ENCODE measurements around the gene CEACAM19. TPM values are rescaled to one million over a fixed set of nuclear protein-coding genes. Genes with fewer than 3 reads are reported as not detected.
A peak's percentile ranks its signal among the peaks of the same experiment; 100 is the strongest.

CEACAM19 gene
- total and polyA plus RNA-seq, 5 experiments from 2014 or later: 0.14 to 3.6 (median 1.9) TPM; not detected in 2

DNA sequence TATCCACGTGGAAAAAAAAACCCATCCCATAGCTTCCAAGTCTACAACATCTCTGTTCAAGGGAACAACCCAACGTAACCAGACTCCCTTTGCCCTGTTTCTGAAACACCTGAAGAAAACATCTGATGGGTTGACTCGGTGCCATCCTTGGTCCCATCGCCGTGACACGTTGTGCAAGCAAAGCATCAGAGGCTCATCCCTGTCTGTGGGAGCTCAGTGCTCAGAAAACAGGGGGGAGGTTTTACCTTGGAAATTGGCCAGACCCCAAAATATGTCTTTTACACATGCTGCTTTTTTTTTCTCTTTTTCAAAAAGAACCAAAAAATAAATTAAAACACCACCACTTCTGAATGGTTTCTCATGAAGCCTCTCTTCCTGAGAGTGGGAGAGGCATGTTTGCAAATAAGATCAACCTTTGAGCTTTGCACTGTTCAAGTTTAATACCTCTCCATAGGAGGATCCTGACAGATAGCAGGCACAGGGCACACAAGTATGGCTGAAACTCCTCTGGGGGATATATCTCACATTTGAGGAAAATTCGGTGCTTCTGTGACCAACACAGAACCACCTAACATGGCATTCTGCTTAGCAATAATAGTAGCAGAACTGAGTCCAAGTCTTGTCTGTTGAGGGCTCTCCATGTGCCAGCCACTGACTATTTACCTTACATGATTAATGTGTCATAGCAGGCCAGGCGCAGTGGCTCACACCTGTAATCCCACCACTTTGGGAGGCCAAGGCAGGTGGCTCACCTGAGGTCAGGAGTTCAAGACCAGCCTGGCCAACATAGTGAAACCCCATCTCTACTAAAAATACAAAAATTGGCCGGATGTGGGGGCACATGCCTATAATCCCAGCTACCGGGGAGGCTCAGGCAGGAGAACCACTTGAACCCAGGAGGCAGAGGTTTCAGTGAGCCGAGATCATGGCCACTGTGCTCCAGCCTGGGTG, 34.6 kb upstream of the CEACAM19 start:
- Mint-ChIP-seq H3K36me3 (no peaks in the 10 kb centered on the region), H3K4me3 (no peak overlapping the region), H3K9me3 (peaks cover 0 to 4% (median 0%) of the 10 kb centered on the region in 9 donors), H3K4me1 (no peaks in the 10 kb centered on the region), H3K27ac (no peak overlapping the region), H3K27me3 (peaks cover 4 to 22% (median 15%) of the 10 kb centered on the region in 5 donors)
- POLR2A ChIA-PET: no interaction called here
- no peak for DNase-seq
- no peak for ATAC-seq

DNA sequence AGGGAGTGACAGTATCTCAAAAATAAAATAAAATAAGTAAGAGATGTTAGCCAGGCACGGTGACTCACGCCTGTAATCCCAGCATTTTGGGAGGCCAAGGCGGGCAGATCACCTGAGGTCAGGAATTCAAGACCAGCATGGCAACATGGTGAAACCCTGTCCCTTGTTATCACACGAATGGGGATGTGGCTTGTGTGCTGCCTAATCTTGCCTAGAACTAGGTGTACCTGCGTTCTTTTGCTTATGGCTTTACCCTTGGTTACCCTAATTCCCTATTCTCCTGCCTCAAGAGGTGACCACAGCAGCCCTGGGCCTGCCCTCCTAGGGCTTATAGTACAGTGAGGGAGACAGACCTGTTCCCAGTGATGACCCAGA, 33.9 kb upstream of the CEACAM19 start:
- no peaks in the 10 kb centered on the region for H3K36me3 Mint-ChIP-seq
- no peak overlapping the region for H3K27ac Mint-ChIP-seq
- no peak for ATAC-seq
- no peak overlapping the region for H3K4me3 Mint-ChIP-seq
- peaks cover 0 to 4% (median 0%) of the 10 kb centered on the region in 9 donors for H3K9me3 Mint-ChIP-seq
- H3K27me3 Mint-ChIP-seq: peaks cover 4 to 22% (median 15%) of the 10 kb centered on the region in 5 donors
- no peak for DNase-seq
- POLR2A ChIA-PET: no interaction called here
- H3K4me1 Mint-ChIP-seq: no peaks in the 10 kb centered on the region

GRCh38 chr19:44640518-44640917, 30.8 kb upstream of the CEACAM19 start:
- Mint-ChIP-seq H3K4me3 (no peak overlapping the region), H3K4me1 (peaks cover 0 to 10% (median 5%) of the 10 kb centered on the region in 4 donors), H3K9me3 (no peaks in the 10 kb centered on the region), H3K27me3 (peaks cover 0 to 13% (median 8%) of the 10 kb centered on the region in 5 donors), H3K36me3 (no peaks in the 10 kb centered on the region), H3K27ac (no peak overlapping the region)
- POLR2A ChIA-PET: no interaction called here
- ATAC-seq (no peak), DNase-seq (no peak)

- POLR2A ChIA-PET: no interaction called here
- no peak for ATAC-seq
These were observed 29.6 kb upstream of the CEACAM19 start for GRCh38 chr19:44641501-44642265.

DNA sequence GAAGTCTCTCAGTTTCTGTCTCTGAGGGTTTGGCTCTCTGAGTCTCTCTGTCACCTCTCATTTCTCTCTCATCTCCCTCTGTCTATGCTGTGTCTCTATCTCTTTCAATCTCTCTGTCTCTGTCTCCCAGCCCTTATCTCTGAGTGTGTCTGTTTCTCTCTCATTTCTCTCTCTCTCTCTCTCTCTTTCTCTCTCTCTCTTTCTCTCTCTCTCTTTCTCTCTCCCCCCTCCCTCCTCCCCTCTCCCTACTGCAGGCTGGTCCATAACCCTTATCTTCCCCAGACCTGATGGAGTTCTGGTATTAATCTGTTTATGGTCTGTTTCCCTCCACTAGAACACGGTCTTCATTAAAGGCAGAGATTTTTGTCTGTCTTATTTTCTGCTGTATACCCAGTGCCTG, 28.9 kb upstream of the CEACAM19 start:
- Mint-ChIP-seq H3K4me3 (peak overlapping the region in 1 of 10 donors; percentile 3), H3K27me3 (peaks cover 0 to 15% (median 6%) of the 10 kb centered on the region in 5 donors), H3K4me1 (peaks cover 0 to 10% (median 5%) of the 10 kb centered on the region in 4 donors), H3K27ac (no peak overlapping the region), H3K9me3 (no peaks in the 10 kb centered on the region), H3K36me3 (no peaks in the 10 kb centered on the region)
- ATAC-seq (no peak), DNase-seq (no peak)
- POLR2A ChIA-PET: no interaction called here

More at GRCh38 chr19:44641501-44642265, 29.6 kb upstream of the CEACAM19 start:
- H3K36me3 Mint-ChIP-seq: no peaks in the 10 kb centered on the region
- H3K27me3 Mint-ChIP-seq: peaks cover 0 to 14% (median 4%) of the 10 kb centered on the region in 5 donors
- H3K27ac Mint-ChIP-seq: no peak overlapping the region
- peaks cover 0 to 10% (median 5%) of the 10 kb centered on the region in 4 donors for H3K4me1 Mint-ChIP-seq
- H3K9me3 Mint-ChIP-seq: no peaks in the 10 kb centered on the region
- H3K4me3 Mint-ChIP-seq: peak overlapping the region in 1 of 10 donors; percentile 11
- DNase-seq: no peak

GRCh38 chr19:44643605-44644401, 27.5 kb upstream of the CEACAM19 start, which contains the start of gene PVR:
Gene PVR (plus strand): TSS chr19:44643910. CDS start chr19:44644097, 187 bp downstream.
- DNase-seq: peak in 4 of 10 donors; percentile 11 to 32 (median 28)
- Mint-ChIP-seq H3K9me3 (no peaks in the 10 kb centered on the region), H3K27me3 (peaks cover 0 to 15% (median 3%) of the 10 kb centered on the region in 5 donors), H3K4me1 (peaks cover 0 to 10% (median 5%) of the 10 kb centered on the region in 4 donors), H3K4me3 (peak within 1 kb of the TSS; percentile 72 to 88 (median 78)), H3K27ac (peak within 1 kb of the TSS in 4 of 10 donors; percentile 35 to 76 (median 49)), H3K36me3 (peaks cover 0 to 4% (median 0%) of the 10 kb centered on the region in 3 donors)
- POLR2A ChIA-PET: no interaction called here
- ATAC-seq: peak; percentile 76 to 89

GRCh38 chr19:44644402-44645016, 26.8 kb upstream of the CEACAM19 start:
- Mint-ChIP-seq H3K4me1 (peaks cover 0 to 10% (median 5%) of the 10 kb centered on the region in 4 donors), H3K9me3 (no peaks in the 10 kb centered on the region), H3K36me3 (peaks cover 0 to 5% (median 0%) of the 10 kb centered on the region in 3 donors), H3K4me3 (peak overlapping the region; percentile 70 to 88 (median 77)), H3K27me3 (peaks cover 0 to 15% (median 3%) of the 10 kb centered on the region in 5 donors), H3K27ac (peak overlapping the region in 3 of 10 donors; percentile 35 to 76 (median 37))
- ATAC-seq (peak in 1 of 2 donors; percentile 37), DNase-seq (no peak)
- POLR2A ChIA-PET: no interaction called here

DNA sequence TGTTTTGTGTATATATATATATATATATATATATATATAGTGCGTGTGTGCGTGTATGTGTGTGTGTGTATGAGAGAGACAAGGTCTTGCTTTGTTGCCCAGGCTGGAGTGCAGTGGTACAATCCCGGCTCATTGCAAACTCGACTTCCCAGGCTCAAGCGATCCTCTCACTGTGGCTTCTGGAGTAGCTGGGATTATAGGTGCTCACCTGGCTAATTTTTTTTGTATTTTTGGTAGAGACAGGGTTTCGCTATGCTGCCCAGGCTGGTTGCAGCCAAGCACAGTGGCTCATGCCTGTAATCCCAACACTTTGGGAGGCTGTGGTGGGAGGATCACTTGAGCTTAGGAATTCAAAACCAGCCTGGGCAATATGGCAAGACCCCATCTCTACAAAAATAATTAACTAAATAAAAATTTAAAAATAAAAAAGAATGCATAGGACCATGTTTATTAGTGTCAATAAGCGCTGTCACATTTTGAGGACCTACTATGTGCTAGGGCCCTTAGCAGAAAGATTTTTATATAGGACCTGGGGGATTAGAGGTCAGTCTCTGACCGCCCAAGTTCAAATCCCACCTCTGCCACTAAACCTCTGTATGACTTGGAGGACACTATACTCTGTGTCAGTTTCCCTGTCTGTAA, 25.8 kb upstream of the CEACAM19 start:
- POLR2A ChIA-PET: no interaction called here
- Mint-ChIP-seq H3K36me3 (peaks cover 0 to 11% (median 0%) of the 10 kb centered on the region in 3 donors), H3K4me1 (peaks cover 0 to 10% (median 5%) of the 10 kb centered on the region in 4 donors), H3K27ac (no peak overlapping the region), H3K27me3 (peaks cover 0 to 15% (median 3%) of the 10 kb centered on the region in 5 donors), H3K4me3 (no peak overlapping the region), H3K9me3 (no peaks in the 10 kb centered on the region)
- DNase-seq (no peak), ATAC-seq (no peak)

- Mint-ChIP-seq H3K27me3 (peaks cover 0 to 15% (median 3%) of the 10 kb centered on the region in 5 donors), H3K9me3 (no peaks in the 10 kb centered on the region), H3K4me3 (no peak overlapping the region), H3K27ac (no peak overlapping the region), H3K36me3 (peaks cover 0 to 13% (median 0%) of the 10 kb centered on the region in 3 donors), H3K4me1 (peaks cover 0 to 10% (median 5%) of the 10 kb centered on the region in 4 donors)
- POLR2A ChIA-PET: no interaction called here
- ATAC-seq (no peak), DNase-seq (no peak)
These were observed 25.2 kb upstream of the CEACAM19 start for GRCh38 chr19:44646049-44646416.

- DNase-seq (no peak), ATAC-seq (no peak)
- POLR2A ChIA-PET: no interaction called here
- peaks cover 0 to 21% (median 0%) of the 10 kb centered on the region in 3 donors for H3K36me3 Mint-ChIP-seq
- H3K4me1 Mint-ChIP-seq: peaks cover 0 to 10% (median 5%) of the 10 kb centered on the region in 4 donors
- peaks cover 0 to 15% (median 3%) of the 10 kb centered on the region in 5 donors for H3K27me3 Mint-ChIP-seq
- H3K27ac Mint-ChIP-seq: no peak overlapping the region
- H3K9me3 Mint-ChIP-seq: no peaks in the 10 kb centered on the region
- H3K4me3 Mint-ChIP-seq: no peak overlapping the region
These were observed 24.1 kb upstream of the CEACAM19 start for GRCh38 chr19:44647144-44647543.

DNA sequence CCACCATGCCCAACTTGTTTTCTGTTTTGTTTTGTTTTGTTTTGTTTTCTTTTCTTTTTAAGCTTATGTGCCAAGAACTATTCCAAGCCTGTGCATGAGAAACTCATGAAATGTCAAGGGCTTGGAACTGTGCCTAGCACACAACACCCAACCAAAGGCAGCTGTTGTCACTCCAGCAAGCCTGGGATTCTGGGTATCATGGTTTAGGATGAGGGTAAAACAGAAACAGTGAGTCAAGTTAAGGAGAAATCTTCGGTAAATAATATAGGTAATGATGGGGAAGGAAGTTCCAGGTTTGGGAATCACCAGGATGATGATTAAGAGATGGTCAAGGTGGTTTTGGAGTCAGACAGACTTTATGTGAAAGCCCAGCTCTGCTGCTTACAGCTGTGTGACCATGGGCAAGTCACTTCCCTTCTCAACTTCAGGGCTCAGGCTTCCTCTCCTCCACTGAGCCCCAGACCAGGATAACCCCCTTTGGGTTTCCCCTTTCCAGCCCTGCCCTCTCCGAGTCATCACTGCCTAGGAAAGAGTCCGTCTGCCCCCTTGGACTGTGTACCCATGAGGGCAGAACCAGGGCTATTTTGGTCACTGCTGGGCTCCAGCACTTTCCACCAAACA, 22.5 kb upstream of the CEACAM19 start:
- POLR2A ChIA-PET: no interaction called here
- Mint-ChIP-seq H3K36me3 (peaks cover 0 to 21% (median 0%) of the 10 kb centered on the region in 3 donors), H3K4me3 (no peak overlapping the region), H3K27ac (peak overlapping the region in 2 of 10 donors; percentile 47 to 82), H3K4me1 (peaks cover 0 to 6% (median 3%) of the 10 kb centered on the region in 4 donors), H3K27me3 (peaks cover 0 to 13% (median 3%) of the 10 kb centered on the region in 5 donors), H3K9me3 (no peaks in the 10 kb centered on the region)
- ATAC-seq (no peak), DNase-seq (no peak)
